Caco-2 (cell line): Measurements from ENCODE around the gene RIC8A. TPM values are rescaled to one million over a fixed set of nuclear protein-coding genes. Genes with fewer than 3 reads are reported as not detected.

Source experiments
- BruUV-seq: library from RNA; stranded (reverse); fragments of 400-500 nt; replicated peaks from 2 replicates; lab custom pipeline; 2021; lab: Mats Ljungman, UMichigan
- CTCF ChIA-PET: fragments of 300-600 bp; sonication (Branson Sonifier 250); formaldehyde crosslinking; loops from one replicate; lab custom pipeline; 2022; ENCODE audit warnings: antibody characterized with exemption; lab: Charles Lee
- POLR2A ChIA-PET: fragments of 300-600 bp; sonication (Branson Sonifier 250); formaldehyde crosslinking; loops from one replicate; lab custom pipeline; 2022; ENCODE audit warnings: antibody characterized with exemption; lab: Charles Lee
- DNase-seq, 2 experiments: peaks; one replicate each; pipeline versions ENCODE4 v3.0.0 to v3.0.0-alpha.2; 2020 to 2022
- H3K27me3 ChIP-seq: replicated peaks from 2 replicates; pipeline ENCODE4 v1.6.0; 2011; ENCODE audit warnings: low read length; ENCODE audit not compliant: control insufficient read depth, insufficient read depth
- H3K36me3 ChIP-seq: 2 replicates; pipeline ENCODE4 v1.5.1; 2011; ENCODE audit warnings: low read length; ENCODE audit not compliant: control insufficient read depth, insufficient read depth
- H3K4me1 ChIP-seq: fragments of 250-450 bp; sonication (Bioruptor Pico); 2 replicates; pipeline ENCODE4 v1.5.1; 2020; ENCODE audit warnings: mild to moderate bottlenecking
- H3K4me3 ChIP-seq: 2 replicates; pipeline ENCODE4 v1.5.1; 2011; ENCODE audit warnings: low read depth, mild to moderate bottlenecking, control low read depth, low read length
- H3K9me3 ChIP-seq: fragments of 250-450 bp; sonication (Bioruptor Pico); 2 replicates; pipeline ENCODE4 v1.5.1; 2020; ENCODE audit warnings: mild to moderate bottlenecking, moderate library complexity
- H3K27ac Mint-ChIP-seq: one replicate; pipeline ENCODE4 v1.8.0; 2022; ENCODE audit warnings: mixed read lengths; ENCODE audit not compliant: unreplicated experiment
- H3K27me3 Mint-ChIP-seq: one replicate; pipeline ENCODE4 v1.8.0; 2022; ENCODE audit warnings: mixed read lengths; ENCODE audit not compliant: insufficient read depth, unreplicated experiment
- H3K36me3 Mint-ChIP-seq: one replicate; pipeline ENCODE4 v1.8.0; 2022; ENCODE audit warnings: mild to moderate bottlenecking, mixed read lengths; ENCODE audit not compliant: insufficient read depth, unreplicated experiment
- H3K4me1 Mint-ChIP-seq: one replicate; pipeline ENCODE4 v1.8.0; 2022; ENCODE audit warnings: low read depth, mixed read lengths; ENCODE audit not compliant: unreplicated experiment
- H3K4me3 Mint-ChIP-seq: one replicate; pipeline ENCODE4 v1.8.0; 2022; ENCODE audit warnings: mild to moderate bottlenecking, moderate library complexity, mixed read lengths; ENCODE audit not compliant: unreplicated experiment
- H3K9me3 Mint-ChIP-seq: one replicate; pipeline ENCODE4 v1.8.0; 2022; ENCODE audit warnings: mixed read lengths; ENCODE audit not compliant: unreplicated experiment
- intact Hi-C: fragments of 100-400 bp; cut with micrococcal nuclease; formaldehyde crosslinking; loops from one replicate; pipeline ENCODE4 v1.10.0; 2022; ENCODE audit not compliant: unreplicated experiment
- total RNA-seq: library from RNA; stranded (reverse); gene quantifications from 2 replicates; pipeline ENCODE4 v1.2.3, GENCODE V29; 2022
- TF ChIP-seq, protein P1 (sequence below), 2 experiments: fragments of 200-600 bp in 1 of 2; IDR thresholded peaks; 1 replicate in 1 of 2; 2 replicates in 1 of 2; pipeline versions ENCODE4 v1.5.1 to v1.8.0; 2011 to 2022; ENCODE audit warnings: antibody characterized with exemption in 1 of 2, control low read depth in 1 of 2, inconsistent platforms in 1 of 2, low read depth in 1 of 2, low read length in 1 of 2, mild to moderate bottlenecking in 1 of 2, moderate library complexity in 1 of 2; ENCODE audit not compliant: insufficient read depth in 1 of 2, severe bottlenecking in 1 of 2, unreplicated experiment in 1 of 2

Gene RIC8A
- total RNA-seq, 1 experiment from 2014 or later: 97.1 TPM

DNA sequence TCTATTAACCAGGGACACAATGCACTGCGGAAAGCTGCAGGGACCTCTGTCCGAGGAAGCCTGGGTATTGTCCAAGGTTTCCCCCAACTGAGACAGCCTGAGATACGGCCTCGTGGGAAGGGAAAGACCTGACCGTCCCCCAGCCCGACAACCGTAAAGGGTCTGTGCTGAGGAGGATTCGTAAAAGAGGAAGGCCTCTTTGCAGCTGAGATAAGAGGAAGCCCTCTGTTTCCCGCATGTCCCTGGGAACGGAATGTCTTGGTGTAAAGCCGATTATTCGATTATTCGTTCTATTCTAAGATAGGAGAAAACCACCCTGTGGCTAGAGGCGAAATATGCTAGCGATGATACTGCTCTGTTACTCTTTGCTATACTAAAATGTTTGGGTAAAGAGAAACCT, 5.5 kb upstream of the RIC8A start:
- intact Hi-C loops: no loop called here
- H3K36me3 Mint-ChIP-seq: peaks cover 34% of the 10 kb centered on the region
- no peaks in the 10 kb centered on the region for H3K4me1 Mint-ChIP-seq
- ChIA-PET POLR2A (no interaction called here), CTCF (no interaction called here)
- no peaks in the 10 kb centered on the region for H3K27me3 Mint-ChIP-seq
- no peak overlapping the region for H3K4me3 Mint-ChIP-seq
- Histone ChIP-seq H3K9me3 (no peaks in the 10 kb centered on the region), H3K36me3 (peaks cover 2% of the 10 kb centered on the region), H3K4me1 (peaks cover 5% of the 10 kb centered on the region; the same call in 1 of the 2 replicates), H3K4me3 (no peak overlapping the region), H3K27me3 (no peaks in the 10 kb centered on the region)
- no peak for DNase-seq
- H3K9me3 Mint-ChIP-seq: no peaks in the 10 kb centered on the region
- no peak overlapping the region for H3K27ac Mint-ChIP-seq
- TF ChIP-seq, protein P1, sequence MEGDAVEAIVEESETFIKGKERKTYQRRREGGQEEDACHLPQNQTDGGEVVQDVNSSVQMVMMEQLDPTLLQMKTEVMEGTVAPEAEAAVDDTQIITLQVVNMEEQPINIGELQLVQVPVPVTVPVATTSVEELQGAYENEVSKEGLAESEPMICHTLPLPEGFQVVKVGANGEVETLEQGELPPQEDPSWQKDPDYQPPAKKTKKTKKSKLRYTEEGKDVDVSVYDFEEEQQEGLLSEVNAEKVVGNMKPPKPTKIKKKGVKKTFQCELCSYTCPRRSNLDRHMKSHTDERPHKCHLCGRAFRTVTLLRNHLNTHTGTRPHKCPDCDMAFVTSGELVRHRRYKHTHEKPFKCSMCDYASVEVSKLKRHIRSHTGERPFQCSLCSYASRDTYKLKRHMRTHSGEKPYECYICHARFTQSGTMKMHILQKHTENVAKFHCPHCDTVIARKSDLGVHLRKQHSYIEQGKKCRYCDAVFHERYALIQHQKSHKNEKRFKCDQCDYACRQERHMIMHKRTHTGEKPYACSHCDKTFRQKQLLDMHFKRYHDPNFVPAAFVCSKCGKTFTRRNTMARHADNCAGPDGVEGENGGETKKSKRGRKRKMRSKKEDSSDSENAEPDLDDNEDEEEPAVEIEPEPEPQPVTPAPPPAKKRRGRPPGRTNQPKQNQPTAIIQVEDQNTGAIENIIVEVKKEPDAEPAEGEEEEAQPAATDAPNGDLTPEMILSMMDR (IDR thresholded peaks at IDR 0.05; ENCODE audit: insufficient read depth in 1 of 2, low read depth in 1 of 2, low read length in 1 of 2, severe bottlenecking in 1 of 2, unreplicated experiment in 1 of 2): no peak
- BruUV-seq: no TSS peak

DNA sequence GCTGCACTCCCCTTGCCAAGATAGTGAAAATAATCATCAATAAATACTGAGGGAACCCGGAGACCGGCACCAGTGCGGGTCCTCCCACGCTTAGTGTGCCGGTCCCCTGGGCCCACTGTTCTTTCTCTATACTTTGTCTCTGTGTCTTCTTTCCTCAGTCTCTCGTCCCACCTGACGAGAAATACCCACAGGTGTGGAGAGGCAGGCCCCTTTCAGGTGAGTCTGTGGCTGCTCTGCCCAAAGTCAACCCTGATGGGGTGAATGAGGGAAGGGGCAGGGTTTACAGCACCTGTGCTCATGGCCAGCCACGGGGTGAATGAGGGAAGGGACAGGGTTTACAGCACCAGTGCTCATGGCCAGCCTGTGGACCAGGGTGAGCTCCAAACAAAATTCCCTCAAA, 5.0 kb upstream of the RIC8A start:
- Histone ChIP-seq H3K9me3 (no peaks in the 10 kb centered on the region), H3K4me1 (peaks cover 5% of the 10 kb centered on the region; the same call in 1 of the 2 replicates), H3K4me3 (no peak overlapping the region), H3K27me3 (no peaks in the 10 kb centered on the region), H3K36me3 (peaks cover 2% of the 10 kb centered on the region)
- no TSS peak for BruUV-seq
- TF ChIP-seq, protein P1 (IDR thresholded peaks at IDR 0.05; ENCODE audit: insufficient read depth in 1 of 2, low read depth in 1 of 2, low read length in 1 of 2, severe bottlenecking in 1 of 2, unreplicated experiment in 1 of 2): no peak
- Mint-ChIP-seq H3K27me3 (no peaks in the 10 kb centered on the region), H3K27ac (no peak overlapping the region), H3K4me1 (no peaks in the 10 kb centered on the region), H3K36me3 (peaks cover 39% of the 10 kb centered on the region), H3K4me3 (no peak overlapping the region), H3K9me3 (no peaks in the 10 kb centered on the region)
- intact Hi-C loops: no loop called here
- ChIA-PET POLR2A (no interaction called here), CTCF (no interaction called here)
- DNase-seq: peak in 1 of 2 experiments; percentile 14

DNA sequence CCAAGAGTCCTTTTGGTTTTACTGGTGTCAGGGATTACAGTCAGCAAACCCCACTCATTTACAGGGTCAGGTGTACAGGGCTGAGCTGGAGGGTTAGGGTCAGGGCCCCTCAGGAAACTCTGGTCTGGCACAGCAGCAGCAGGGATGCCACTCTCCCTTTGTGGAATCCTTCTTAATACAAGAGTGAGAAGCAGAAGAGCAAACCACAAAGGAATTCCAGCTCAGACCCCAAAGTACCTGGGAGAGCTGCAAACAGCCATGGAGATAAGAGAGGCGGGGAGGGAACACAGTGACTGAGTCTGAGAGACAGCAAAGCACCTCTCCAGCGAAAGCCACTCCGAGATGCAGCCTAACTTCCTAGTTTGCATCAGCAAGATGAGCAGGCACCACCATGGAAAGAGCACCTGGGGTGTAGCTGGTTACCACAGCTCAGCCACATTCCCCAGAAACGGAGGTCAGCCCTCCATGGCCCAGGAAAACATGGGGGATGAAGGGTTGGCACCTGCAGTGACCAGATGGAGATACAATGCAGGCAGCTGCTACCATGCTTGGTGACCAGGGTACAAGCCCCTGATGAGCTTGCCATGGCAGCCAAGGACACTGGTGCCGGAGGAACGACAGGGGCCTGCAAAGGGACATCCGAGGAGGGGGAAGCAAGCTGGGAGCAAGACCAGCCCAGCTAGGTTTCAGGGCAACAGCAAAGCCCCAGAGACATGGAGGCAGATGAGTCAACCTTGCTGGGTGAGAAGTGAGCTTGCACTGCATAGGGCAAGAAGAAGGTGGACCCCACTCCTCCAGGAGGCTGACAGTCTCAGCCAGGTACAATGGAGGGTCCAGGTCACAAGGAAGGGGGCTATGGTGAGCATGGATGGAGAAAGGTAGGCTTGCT, 4.2 kb upstream of the RIC8A start:
- Mint-ChIP-seq H3K4me1 (no peaks in the 10 kb centered on the region), H3K27ac (no peak overlapping the region), H3K27me3 (no peaks in the 10 kb centered on the region), H3K9me3 (no peaks in the 10 kb centered on the region), H3K36me3 (peaks cover 42% of the 10 kb centered on the region), H3K4me3 (no peak overlapping the region)
- peak in 1 of 2 experiments; percentile 17 for DNase-seq
- BruUV-seq: no TSS peak
- H3K36me3 ChIP-seq: peaks cover 2% of the 10 kb centered on the region
- ChIA-PET CTCF (no interaction called here), POLR2A (interaction anchor here (0.5 kb wide), 1 partner anchor 204 kb away, joined by 3 read pairs; no protein-coding TSS in a partner anchor)
- no peaks in the 10 kb centered on the region for H3K9me3 ChIP-seq
- H3K4me3 ChIP-seq: no peak overlapping the region
- H3K4me1 ChIP-seq: peaks cover 5% of the 10 kb centered on the region; the same call in 1 of the 2 replicates
- no peaks in the 10 kb centered on the region for H3K27me3 ChIP-seq
- TF ChIP-seq, protein P1 (IDR thresholded peaks at IDR 0.05; ENCODE audit: insufficient read depth in 1 of 2, low read depth in 1 of 2, low read length in 1 of 2, severe bottlenecking in 1 of 2, unreplicated experiment in 1 of 2): no peak
- intact Hi-C loops: no loop called here
